ENCODE data around the gene TNRC6C. TPM values are rescaled to one million over a fixed set of nuclear protein-coding genes. Genes with fewer than 3 reads are reported as not detected.
"Not testable (repeated sequence)": the region's sequence is repeated elsewhere in the genome, so short reads cannot be mapped to it uniquely, and the experiment has no call there.

Gene TNRC6C
- total and polyA plus RNA-seq, 8 donors, result 14.0 to 20.3 (median 16.6) TPM

DNA sequence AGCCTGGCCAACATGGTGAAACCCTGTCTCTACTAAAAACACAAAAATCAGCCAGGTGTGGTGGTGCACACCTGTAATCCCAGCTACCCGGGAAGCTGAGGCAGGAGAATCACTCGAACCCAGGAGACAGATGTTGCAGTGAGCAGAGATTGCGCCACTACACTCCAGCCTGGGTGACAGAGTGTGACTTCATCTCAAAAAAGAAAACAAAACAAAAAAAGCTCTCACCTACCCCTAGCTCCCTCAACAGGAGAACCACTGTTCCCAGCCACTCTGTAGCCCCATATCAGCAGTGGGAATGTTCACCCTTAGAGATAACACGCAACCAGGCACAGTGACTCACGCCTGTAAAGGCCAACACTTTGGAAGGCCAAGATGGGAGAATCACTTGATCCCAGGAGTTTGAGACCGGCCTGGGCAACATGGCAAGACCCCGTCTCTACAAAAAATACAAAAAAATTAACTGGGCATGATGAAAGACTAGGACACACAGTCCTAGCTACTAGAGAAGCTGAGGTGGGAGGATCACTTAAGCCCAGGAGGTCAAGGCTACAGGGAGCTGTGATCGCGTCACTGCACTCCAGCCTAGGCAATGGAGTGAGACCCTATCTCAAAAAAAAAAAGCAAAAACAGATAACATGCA is 177.5 kb downstream of the TNRC6C start:
- Histone ChIP-seq H3K4me1 (peaks cover 8 to 85% of the 10 kb centered on the region in 2 donors), H3K27ac (no peak overlapping the region), H3K9me3 (no peaks in the 10 kb centered on the region), H3K4me3 (no peak overlapping the region), H3K27me3 (peaks cover 0 to 12% of the 10 kb centered on the region in 2 donors), H3K36me3 (peaks cover 0 to 18% of the 10 kb centered on the region in 2 donors)
- no peak for ATAC-seq
- intact Hi-C loops (cut with DNase I), result no loop called here
- TF ChIP-seq, protein P1, sequence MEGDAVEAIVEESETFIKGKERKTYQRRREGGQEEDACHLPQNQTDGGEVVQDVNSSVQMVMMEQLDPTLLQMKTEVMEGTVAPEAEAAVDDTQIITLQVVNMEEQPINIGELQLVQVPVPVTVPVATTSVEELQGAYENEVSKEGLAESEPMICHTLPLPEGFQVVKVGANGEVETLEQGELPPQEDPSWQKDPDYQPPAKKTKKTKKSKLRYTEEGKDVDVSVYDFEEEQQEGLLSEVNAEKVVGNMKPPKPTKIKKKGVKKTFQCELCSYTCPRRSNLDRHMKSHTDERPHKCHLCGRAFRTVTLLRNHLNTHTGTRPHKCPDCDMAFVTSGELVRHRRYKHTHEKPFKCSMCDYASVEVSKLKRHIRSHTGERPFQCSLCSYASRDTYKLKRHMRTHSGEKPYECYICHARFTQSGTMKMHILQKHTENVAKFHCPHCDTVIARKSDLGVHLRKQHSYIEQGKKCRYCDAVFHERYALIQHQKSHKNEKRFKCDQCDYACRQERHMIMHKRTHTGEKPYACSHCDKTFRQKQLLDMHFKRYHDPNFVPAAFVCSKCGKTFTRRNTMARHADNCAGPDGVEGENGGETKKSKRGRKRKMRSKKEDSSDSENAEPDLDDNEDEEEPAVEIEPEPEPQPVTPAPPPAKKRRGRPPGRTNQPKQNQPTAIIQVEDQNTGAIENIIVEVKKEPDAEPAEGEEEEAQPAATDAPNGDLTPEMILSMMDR (IDR thresholded peaks at IDR 0.05), result no peak
- DNase-seq, result no peak

DNA sequence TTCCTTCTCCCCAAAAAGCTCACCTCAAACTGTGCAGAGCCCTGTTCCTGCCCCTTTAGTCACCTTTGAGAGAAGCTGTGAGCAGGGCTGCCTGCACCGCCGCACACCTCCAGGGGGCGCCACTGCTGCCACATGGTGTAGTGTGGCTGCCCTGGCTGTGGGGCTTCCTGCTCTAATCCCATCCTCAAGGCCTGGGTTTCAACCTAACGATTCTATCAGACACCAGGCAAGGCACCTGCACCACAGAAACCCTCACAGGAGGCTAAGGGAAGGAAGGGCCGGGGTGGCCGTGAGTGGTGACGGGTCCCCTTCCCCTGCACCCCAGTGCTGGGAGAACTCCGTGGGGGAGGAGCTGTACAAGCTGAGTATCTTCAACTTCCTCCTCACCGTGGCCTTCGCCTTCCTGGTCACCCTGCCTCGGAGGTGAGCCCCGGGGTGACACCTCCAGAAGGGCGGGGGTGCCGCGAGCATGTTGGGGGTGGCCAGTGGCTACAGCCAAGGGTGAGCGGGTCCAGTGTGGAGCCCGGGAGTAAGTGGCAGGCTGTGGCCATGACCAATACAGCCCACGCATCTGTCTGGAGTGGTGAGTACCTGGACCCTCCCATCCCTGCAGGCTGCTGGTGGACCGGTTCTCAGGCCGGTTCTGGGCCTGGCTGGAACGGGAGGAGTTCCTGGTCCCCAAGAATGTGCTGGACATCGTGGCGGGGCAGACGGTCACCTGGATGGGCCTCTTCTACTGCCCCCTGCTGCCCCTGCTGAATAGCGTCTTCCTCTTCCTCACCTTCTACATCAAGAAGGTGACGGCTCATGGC is 179.1 kb downstream of the TNRC6C start:
- DNase-seq (peak in 1 of 4 donors; percentile 85), ATAC-seq (no peak)
- TF ChIP-seq, protein P1 (IDR thresholded peaks at IDR 0.05), result peak in 1 of 2 donors; percentile 47
- peaks cover 12 to 85% of the 10 kb centered on the region in 2 donors for H3K4me1 ChIP-seq
- no peaks in the 10 kb centered on the region for H3K27me3 ChIP-seq
- H3K36me3 ChIP-seq, result peaks cover 0 to 27% of the 10 kb centered on the region in 2 donors
- intact Hi-C loops (cut with DNase I), result no loop called here
- H3K4me3 ChIP-seq, result no peak overlapping the region
- no peaks in the 10 kb centered on the region for H3K9me3 ChIP-seq
- H3K27ac ChIP-seq, result peak overlapping the region in 1 of 2 donors; percentile 74

DNA sequence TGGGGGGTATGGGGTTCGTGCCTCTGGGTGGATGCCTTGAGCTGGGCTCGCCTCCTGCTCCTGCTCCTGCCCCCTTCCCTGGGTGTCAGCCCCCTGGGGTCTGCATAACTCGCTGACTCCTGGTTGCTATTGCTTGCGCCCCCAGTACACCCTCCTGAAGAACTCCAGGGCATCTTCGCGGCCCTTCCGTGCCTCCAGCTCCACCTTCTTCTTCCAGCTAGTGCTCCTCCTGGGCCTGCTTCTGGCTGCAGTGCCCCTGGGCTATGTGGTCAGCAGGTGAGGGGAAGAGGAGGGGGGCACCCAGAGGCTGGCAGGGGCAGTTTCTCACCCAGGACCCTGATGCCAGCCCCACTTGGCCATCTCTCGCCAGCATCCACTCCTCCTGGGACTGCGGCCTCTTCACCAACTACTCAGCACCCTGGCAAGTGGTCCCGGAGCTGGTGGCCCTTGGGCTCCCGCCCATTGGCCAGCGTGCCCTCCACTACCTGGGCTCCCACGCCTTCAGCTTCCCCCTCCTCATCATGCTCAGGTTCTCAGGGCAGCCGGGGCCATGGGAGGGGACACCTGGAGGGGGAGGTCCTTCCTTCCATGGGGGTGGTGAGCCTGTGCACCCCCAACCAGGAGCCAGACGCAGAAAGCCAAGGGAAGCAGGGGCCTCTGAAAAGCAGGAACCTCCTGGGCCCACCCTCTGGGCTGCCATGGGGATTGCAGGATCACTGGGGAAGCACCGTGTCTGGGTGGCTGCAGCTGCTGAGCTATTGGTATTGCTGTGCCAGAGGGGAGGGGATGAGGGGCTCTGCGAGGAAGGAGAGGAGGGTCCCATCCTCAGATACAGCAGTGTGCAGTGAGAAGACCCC is 179.9 kb downstream of the TNRC6C start:
- Histone ChIP-seq H3K36me3 (peaks cover 0 to 27% of the 10 kb centered on the region in 2 donors), H3K27ac (peak overlapping the region in 1 of 2 donors; percentile 74), H3K27me3 (no peaks in the 10 kb centered on the region), H3K4me3 (no peak overlapping the region), H3K4me1 (peaks cover 12 to 84% of the 10 kb centered on the region in 2 donors), H3K9me3 (no peaks in the 10 kb centered on the region)
- DNase-seq (no peak), ATAC-seq (no peak)
- intact Hi-C loops (cut with DNase I), result no loop called here
- TF ChIP-seq, protein P1 (IDR thresholded peaks at IDR 0.05), result no peak

DNA sequence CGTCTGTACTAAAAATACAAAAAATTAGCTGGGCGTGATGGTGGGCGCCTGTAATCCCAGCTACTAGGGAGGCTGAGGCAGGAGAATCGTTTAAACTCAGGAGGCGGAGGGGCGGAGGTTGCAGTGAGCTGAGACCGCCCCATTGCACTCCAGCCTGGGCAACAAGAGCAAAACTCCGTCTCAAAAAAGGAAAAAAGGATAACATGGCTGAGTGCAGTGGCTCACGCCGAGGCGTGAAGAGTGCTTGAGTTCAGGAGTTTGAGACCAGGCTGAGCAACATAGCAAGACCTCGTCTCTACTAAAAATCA is 181.3 kb downstream of the TNRC6C start:
- H3K27me3 ChIP-seq; ATAC-seq; intact Hi-C loops (cut with DNase I); DNase-seq; H3K9me3 ChIP-seq: not testable (repeated sequence)
- Histone ChIP-seq H3K4me3 (peak overlapping the region in 1 of 2 donors; percentile 11), H3K4me1 (peaks cover 25 to 85% of the 10 kb centered on the region in 2 donors), H3K36me3 (peaks cover 0 to 23% of the 10 kb centered on the region in 2 donors), H3K27ac (peak overlapping the region; percentile 44 to 75)

DNA sequence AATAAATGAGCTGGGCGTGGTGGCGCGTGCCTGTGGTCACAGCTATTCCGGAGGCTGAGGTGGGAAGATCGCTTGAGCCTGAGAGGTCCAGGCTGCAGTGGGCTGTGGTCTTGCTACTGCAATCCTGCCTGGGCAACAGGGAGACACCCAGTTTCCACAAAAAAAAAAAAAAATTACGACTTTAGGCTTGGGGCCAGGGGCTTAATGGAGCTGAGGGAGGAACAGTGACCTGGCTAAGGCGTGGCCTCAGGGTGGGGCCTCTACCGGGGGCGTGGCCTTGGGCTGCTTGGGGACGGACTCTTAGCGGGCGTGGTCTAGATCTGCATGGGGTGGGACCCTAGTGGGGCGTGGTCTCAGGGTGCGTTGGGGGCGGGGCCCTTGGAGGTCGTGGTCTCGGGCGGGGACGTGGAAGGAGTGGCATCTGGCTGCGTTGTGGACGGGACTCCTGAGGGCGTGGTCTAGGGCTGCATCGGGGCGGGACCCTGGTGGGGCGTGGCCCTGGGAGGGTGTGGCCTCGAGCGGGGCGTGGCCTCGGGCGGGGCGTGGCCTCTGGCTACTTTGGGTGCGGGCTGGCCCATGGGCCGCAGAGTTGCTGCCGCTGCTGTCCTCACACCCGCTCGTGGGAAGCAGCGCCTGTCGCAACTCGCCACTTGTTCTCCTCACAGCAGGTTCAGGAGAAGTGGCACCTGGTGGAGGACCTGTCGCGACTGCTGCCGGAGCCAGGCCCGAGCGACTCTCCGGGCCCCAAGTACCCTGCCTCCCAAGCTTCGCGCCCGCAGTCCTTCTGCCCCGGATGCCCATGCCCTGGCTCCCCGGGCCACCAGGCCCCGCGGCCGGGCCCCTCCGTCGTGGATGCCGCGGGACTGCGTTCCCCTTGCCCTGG is 181.9 kb downstream of the TNRC6C start:
- ATAC-seq (peak; percentile 85), DNase-seq (peak in 3 of 4 donors; percentile 81 to 99 (median 99))
- Histone ChIP-seq H3K27ac (peak overlapping the region; percentile 75 to 76), H3K36me3 (peaks cover 0 to 17% of the 10 kb centered on the region in 2 donors), H3K4me1 (peaks cover 31 to 90% of the 10 kb centered on the region in 2 donors), H3K9me3 (no peaks in the 10 kb centered on the region), H3K27me3 (no peaks in the 10 kb centered on the region), H3K4me3 (peak overlapping the region in 1 of 2 donors; percentile 11)
- intact Hi-C loops (cut with DNase I), result no loop called here
- TF ChIP-seq, protein P1 (IDR thresholded peaks at IDR 0.05), result peak in 1 of 2 donors; percentile 11
